PC-9 (cell line): ENCODE results near the gene TAGLN2.

Experiments
- CTCF ChIP-seq: fragments of 200-600 bp; sonication (generic); conservative IDR thresholded peaks from 2 replicates; pipeline ENCODE4 v1.6.1; 2017; ENCODE audit warnings: mixed run types, antibody characterized with exemption, mild to moderate bottlenecking, moderate library complexity
- EZH2 ChIP-seq: fragments of 200-600 bp; sonication (generic); IDR thresholded peaks from 2 replicates; pipeline ENCODE4 v1.8.0; 2017; ENCODE audit warnings: antibody characterized with exemption, low read depth

- TF ChIP-seq CTCF (no peak), EZH2 (no peak)
Measured at GRCh38 chr1:159974350-159974965, 49.2 kb upstream of the TAGLN2 start.
